Common myeloid progenitor, CD34-positive (primary cell): ENCODE results near the gene MSH5.
A peak's percentile ranks its signal among the peaks of the same experiment; 100 is the strongest.

ENCODE experiments used
- CTCF ChIA-PET: fragments of 350-600 bp; sonication (Branson Sonifier 250); formaldehyde crosslinking; loops from one replicate; lab custom pipeline; 2021; ENCODE audit warnings: antibody characterized with exemption; lab: Charles Lee
- POLR2A ChIA-PET: fragments of 350-600 bp; sonication (Branson Sonifier 250); formaldehyde crosslinking; loops from one replicate; lab custom pipeline; 2021; ENCODE audit warnings: antibody characterized with exemption; lab: Charles Lee
- DNase-seq, 3 donors: peaks; one replicate each; pipeline versions ENCODE4 v3.0.0 to v3.0.0-alpha.2; 2013
- H3K27ac ChIP-seq, 2 experiments: 1 replicate in 1 of 2; 2 replicates in 1 of 2; pipeline ENCODE4 v1.7.0; 2013; ENCODE audit warnings: inconsistent platforms in 2 of 2, low read length in 2 of 2, mild to moderate bottlenecking in 2 of 2, low read depth in 1 of 2, moderate library complexity in 1 of 2; ENCODE audit not compliant: severe bottlenecking in 2 of 2, insufficient read depth in 1 of 2, poor library complexity in 1 of 2
- H3K27me3 ChIP-seq, 5 experiments: replicated peaks in 2 of 5; 1 replicate in 3 of 5; 2 replicates in 2 of 5; pipeline versions ENCODE4 v1.6.1 to v1.7.0; 2013; ENCODE audit warnings: low read length in 4 of 5, mild to moderate bottlenecking in 2 of 5, moderate library complexity in 2 of 5, inconsistent platforms in 1 of 5; ENCODE audit not compliant: insufficient read depth in 5 of 5, control insufficient read depth in 4 of 5
- H3K36me3 ChIP-seq, 4 experiments: 1 replicate in 2 of 4; 2 replicates in 2 of 4; pipeline versions ENCODE4 v1.6.1 to v1.7.0; 2013; ENCODE audit warnings: low read length in 3 of 4, control low read depth in 1 of 4, mild to moderate bottlenecking in 1 of 4; ENCODE audit not compliant: control insufficient read depth in 4 of 4, insufficient read depth in 4 of 4
- H3K4me1 ChIP-seq, 4 experiments: 1 replicate in 3 of 4; 2 replicates in 1 of 4; pipeline versions ENCODE4 v1.6.1 to v1.7.1; 2013; ENCODE audit warnings: low read length in 3 of 4, mild to moderate bottlenecking in 3 of 4, control low read depth in 1 of 4, inconsistent platforms in 1 of 4, moderate library complexity in 1 of 4; ENCODE audit not compliant: control insufficient read depth in 4 of 4, insufficient read depth in 4 of 4; ENCODE audit errors: control extremely low read depth in 1 of 4
- H3K4me3 ChIP-seq, 7 experiments: 1 replicate in 4 of 7; 2 replicates in 3 of 7; pipeline versions ENCODE4 v1.5.1 to v1.7.0; 2013; ENCODE audit warnings: mild to moderate bottlenecking in 7 of 7, low read length in 6 of 7, moderate library complexity in 6 of 7, inconsistent platforms in 2 of 7, low read depth in 2 of 7, control low read depth in 1 of 7; ENCODE audit not compliant: insufficient read depth in 4 of 7, control insufficient read depth in 1 of 7; ENCODE audit errors: extremely low read depth in 1 of 7
- H3K9me3 ChIP-seq, 5 experiments: 1 replicate in 4 of 5; 2 replicates in 1 of 5; pipeline versions ENCODE4 v1.6.1 to v1.7.1; 2013; ENCODE audit warnings: low read length in 4 of 5, mild to moderate bottlenecking in 2 of 5, inconsistent platforms in 1 of 5, low read depth in 1 of 5, moderate library complexity in 1 of 5; ENCODE audit not compliant: control insufficient read depth in 4 of 5, insufficient read depth in 2 of 5; ENCODE audit errors: control extremely low read depth in 1 of 5
- WGBS: methylation state at CpG from one replicate; pipeline ENCODE4 v1.1.5; 2013; ENCODE audit not compliant: insufficient coverage; 5-methylcytosine and 5-hydroxymethylcytosine counted together

The MSH5 gene

DNA sequence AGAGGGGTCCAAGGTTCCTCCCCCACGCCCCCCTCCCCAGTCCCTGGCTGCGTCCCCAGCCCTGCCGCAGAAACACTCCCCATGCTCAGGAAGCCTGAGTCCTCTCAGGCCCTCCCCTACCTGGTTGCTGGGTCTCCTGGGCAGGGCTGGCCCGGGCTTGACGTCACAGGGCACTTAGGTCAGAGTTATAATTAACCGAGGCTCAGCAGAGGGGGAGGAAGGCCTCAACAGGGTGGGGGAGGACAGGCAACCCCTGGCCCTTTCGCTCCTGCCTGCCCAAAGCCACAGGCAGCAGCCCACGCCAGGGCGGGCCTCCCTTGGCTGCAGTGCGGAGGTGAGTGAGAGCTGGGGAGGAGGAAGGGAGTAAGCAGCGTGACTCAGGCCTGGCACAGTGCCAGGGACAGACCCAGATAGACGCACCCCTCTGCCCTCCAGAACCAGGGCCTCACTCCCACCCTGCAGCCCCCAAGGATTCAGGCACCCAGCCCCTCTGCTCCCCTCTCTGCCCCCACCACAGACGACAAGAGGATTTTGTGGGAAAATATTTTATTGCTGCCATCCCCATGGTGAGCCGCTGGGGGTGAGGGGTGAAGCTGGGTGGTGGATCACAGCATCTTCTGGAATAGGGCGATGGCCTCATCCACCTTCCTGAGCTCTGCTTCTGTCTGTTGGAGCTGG lies 37.3 kb downstream of the MSH5 start, which contains the start of gene VWA7:
TSS of gene VWA7 (minus strand) at position 340 of the 678 bp plus-strand sequence. CDS start 549 bp downstream, outside the sequence.
- H3K27ac ChIP-seq = peak within 1 kb of the TSS in 1 of 2 experiments; percentile 70
- H3K9me3 ChIP-seq = no peaks in the 10 kb centered on the region
- WGBS = 3% methylated on average over 5 of the region's 15 CpGs
- DNase-seq = peak; percentile 77 to 91 (median 90)
- CTCF ChIA-PET = interaction anchor here (0.6 to 2.6 kb wide), 7 partner anchors 8 to 62 kb away, joined by 3 to 9 read pairs (median 5); partner anchors contain the start of genes LY6G6D and MSH5
- POLR2A ChIA-PET = interaction anchor here (0.9 to 1.0 kb wide), 3 partner anchors 30 to 41 kb away, joined by 3 to 4 read pairs (median 3); partner anchors contain the start of genes CLIC1, LSM2 and MSH5
- H3K36me3 ChIP-seq = peaks cover 2 to 44% (median 34%) of the 10 kb centered on the region in 4 experiments
- peaks cover 0 to 35% (median 19%) of the 10 kb centered on the region in 4 experiments for H3K4me1 ChIP-seq
- H3K27me3 ChIP-seq = no peaks in the 10 kb centered on the region
- H3K4me3 ChIP-seq = peak within 1 kb of the TSS in 4 of 7 experiments; percentile 5 to 60 (median 26)

- WGBS = 100% methylated on average over 1 of the region's 5 CpGs
- CTCF ChIA-PET = interaction anchor here (0.6 to 2.6 kb wide), 9 partner anchors 8 to 63 kb away, joined by 3 to 9 read pairs (median 5); partner anchors contain the start of genes LY6G6D, MPIG6B, MSH5 and VARS1
- Histone ChIP-seq H3K4me1 (peaks cover 0 to 32% (median 17%) of the 10 kb centered on the region in 4 experiments), H3K9me3 (no peaks in the 10 kb centered on the region), H3K4me3 (no peak overlapping the region), H3K36me3 (peaks cover 2 to 49% (median 38%) of the 10 kb centered on the region in 4 experiments), H3K27me3 (no peaks in the 10 kb centered on the region), H3K27ac (peak overlapping the region in 1 of 2 experiments; percentile 70)
- no peak for DNase-seq
- POLR2A ChIA-PET = interaction anchor here (0.9 to 1.0 kb wide), 2 partner anchors 29 to 38 kb away, joined by 3 to 4 read pairs; partner anchors contain the start of genes LSM2 and MSH5
Observed at GRCh38 chr6:31777667-31778050, 37.9 kb downstream of the MSH5 start.

DNA sequence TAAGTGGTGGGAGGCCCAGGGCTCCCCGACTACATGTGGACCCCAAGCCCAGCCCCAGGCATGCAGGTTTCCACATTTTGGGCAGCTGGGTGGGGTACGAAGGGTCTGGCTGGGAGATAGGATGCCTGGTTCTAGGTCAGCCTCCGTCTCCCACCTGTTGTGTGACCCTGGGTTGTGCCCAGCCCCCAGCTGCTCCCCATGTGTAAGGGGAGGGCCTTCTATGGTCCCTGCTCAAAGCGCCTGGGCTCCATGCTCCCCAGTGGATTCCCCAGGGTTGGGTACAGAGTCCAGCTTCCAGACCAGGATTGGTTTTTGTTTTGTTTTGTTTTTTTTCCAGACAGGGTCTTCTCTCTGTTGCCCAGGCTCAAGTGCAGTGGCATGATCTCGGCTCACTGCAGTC lies 38.4 kb downstream of the MSH5 start:
- Histone ChIP-seq H3K27me3 (no peaks in the 10 kb centered on the region), H3K27ac (no peak overlapping the region), H3K4me1 (peaks cover 0 to 27% (median 17%) of the 10 kb centered on the region in 4 experiments), H3K36me3 (peaks cover 2 to 53% (median 43%) of the 10 kb centered on the region in 4 experiments), H3K9me3 (no peaks in the 10 kb centered on the region), H3K4me3 (no peak overlapping the region)
- 96% methylated on average over 4 of the region's 5 CpGs for WGBS
- DNase-seq = no peak
- ChIA-PET POLR2A (no interaction called here), CTCF (interaction anchor here (1.1 to 2.6 kb wide), 9 partner anchors 8 to 63 kb away, joined by 3 to 9 read pairs (median 5); partner anchors contain the start of genes LY6G6D, MPIG6B, MSH5 and VARS1)

GRCh38 chr6:31778999-31779885 lies 39.4 kb downstream of the MSH5 start:
- peaks cover 4 to 59% (median 50%) of the 10 kb centered on the region in 4 experiments for H3K36me3 ChIP-seq
- H3K4me1 ChIP-seq = peaks cover 0 to 27% (median 17%) of the 10 kb centered on the region in 4 experiments
- no peak overlapping the region for H3K27ac ChIP-seq
- CTCF ChIA-PET = interaction anchor here (0.7 to 2.6 kb wide), 8 partner anchors 10 to 61 kb away, joined by 3 to 9 read pairs (median 3); partner anchors contain the start of gene MPIG6B
- WGBS = 98% methylated on average over 36 of the region's 43 CpGs
- H3K9me3 ChIP-seq = no peaks in the 10 kb centered on the region
- H3K27me3 ChIP-seq = no peaks in the 10 kb centered on the region
- POLR2A ChIA-PET = no interaction called here
- no peak for DNase-seq
- H3K4me3 ChIP-seq = no peak overlapping the region

DNA sequence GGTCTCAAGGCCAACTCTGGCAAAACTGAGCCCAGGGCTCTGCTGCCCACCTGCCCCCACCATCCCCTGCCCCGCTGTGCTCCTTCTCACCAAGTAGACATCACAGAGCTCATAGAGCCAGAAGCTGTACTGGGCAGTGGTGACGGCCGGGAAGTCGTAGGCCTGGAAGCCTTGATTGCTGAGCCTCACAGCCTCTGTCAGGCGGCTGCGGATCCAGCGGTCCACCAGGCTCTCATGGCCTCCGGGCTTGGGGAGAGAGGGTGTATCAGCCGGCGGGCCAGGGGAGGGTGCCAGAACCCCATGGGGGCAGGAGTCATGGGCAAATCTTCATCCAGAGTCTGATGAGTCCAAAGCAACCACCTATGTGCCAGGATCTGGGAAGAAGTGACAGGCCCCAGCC lies 40.1 kb downstream of the MSH5 start:
- Histone ChIP-seq H3K9me3 (no peaks in the 10 kb centered on the region), H3K27ac (no peak overlapping the region), H3K27me3 (no peaks in the 10 kb centered on the region), H3K36me3 (peaks cover 8 to 66% (median 56%) of the 10 kb centered on the region in 4 experiments), H3K4me1 (peaks cover 0 to 27% (median 17%) of the 10 kb centered on the region in 4 experiments), H3K4me3 (no peak overlapping the region)
- 99% methylated on average over 9 of the region's 10 CpGs for WGBS
- ChIA-PET CTCF (interaction anchor here (0.7 to 2.6 kb wide), 5 partner anchors 10 to 54 kb away, joined by 3 to 9 read pairs (median 3); no protein-coding TSS in a partner anchor), POLR2A (no interaction called here)
- DNase-seq = no peak

- CTCF ChIA-PET = interaction anchor here (0.7 to 2.6 kb wide), 4 partner anchors 11 to 69 kb away, joined by 3 to 9 read pairs (median 3); no protein-coding TSS in a partner anchor
- no peak for DNase-seq
- POLR2A ChIA-PET = no interaction called here
- WGBS = 97% methylated on average over 15 of the region's 20 CpGs
- Histone ChIP-seq H3K4me1 (peaks cover 0 to 24% (median 17%) of the 10 kb centered on the region in 4 experiments), H3K27me3 (no peaks in the 10 kb centered on the region), H3K9me3 (no peaks in the 10 kb centered on the region), H3K27ac (no peak overlapping the region), H3K4me3 (no peak overlapping the region), H3K36me3 (peaks cover 9 to 73% (median 62%) of the 10 kb centered on the region in 4 experiments)
Observed at GRCh38 chr6:31780507-31781243, 40.9 kb downstream of the MSH5 start.
